HepG2 (cell line): ENCODE results near the gene C19orf33. TPM values are rescaled to one million over a fixed set of nuclear protein-coding genes. Genes with fewer than 3 reads are reported as not detected.

Experiments used
- ATAC-seq: fragments of 200-7000 bp; cut with Tn5 transposase; 3 replicates; pipeline ENCODE4 v1.9.1; 2020; ENCODE audit warnings: mild to moderate bottlenecking, moderate library complexity
- BruUV-seq: library from RNA; stranded (reverse); fragments of 400-500 nt; replicated peaks from 2 replicates; lab custom pipeline; 2021; lab: Mats Ljungman, UMichigan
- CTCF ChIA-PET: fragments of 300-600 bp; formaldehyde crosslinking; extraction: SDS; loops from one replicate; lab custom pipeline; 2021; ENCODE audit warnings: low total read pairs, inconsistent platforms, low intra/inter-chr PET ratio; lab: Yijun Ruan, JAX
- POLR2A ChIA-PET: fragments of 350-600 bp; sonication (Branson Sonifier 250); formaldehyde crosslinking; loops from one replicate; lab custom pipeline; 2020; ENCODE audit warnings: antibody characterized with exemption, inconsistent platforms; lab: Yijun Ruan, JAX
- DNase-seq: peaks from one replicate; pipeline ENCODE4 v3.0.0-alpha.2; 2015; ENCODE audit warnings: low spot score
- FAIRE-seq: peaks from 3 replicates; lab custom pipeline; 2011; peaks lifted over from hg19 to GRCh38; lab: Jason Lieb, UNC
- H2AFZ ChIP-seq: one replicate; pipeline ENCODE4 v1.6.1; 2011; ENCODE audit warnings: low read length, inconsistent platforms
- H3K27ac ChIP-seq: fragments of 300-600 bp; 3 replicates; pipeline ENCODE4 v1.8.0; 2011; ENCODE audit warnings: mixed run types, mild to moderate bottlenecking, mixed read lengths, low read length, inconsistent platforms; ENCODE audit not compliant: insufficient read depth; ENCODE audit errors: extremely low read length
- H3K27me3 ChIP-seq, 2 experiments: fragments of 200-600 bp in 1 of 2; 2 replicates in 1 of 2; 3 replicates in 1 of 2; pipeline versions ENCODE4 v1.6.0 to v1.8.0; 2011; ENCODE audit warnings: low read length in 2 of 2, mild to moderate bottlenecking in 2 of 2, moderate library complexity in 2 of 2, inconsistent platforms in 1 of 2; ENCODE audit not compliant: insufficient read depth in 2 of 2, control insufficient read depth in 1 of 2
- H3K36me3 ChIP-seq, 2 experiments: fragments of 200-600 bp in 1 of 2; replicated peaks in 1 of 2; 2 replicates in 1 of 2; 3 replicates in 1 of 2; pipeline versions ENCODE4 v1.5.1 to v1.8.0; 2011; ENCODE audit warnings: low read length in 2 of 2, inconsistent platforms in 1 of 2; ENCODE audit not compliant: insufficient read depth in 2 of 2, control insufficient read depth in 1 of 2
- H3K4me1 ChIP-seq: 2 replicates; pipeline ENCODE4 v1.5.1; 2012; ENCODE audit warnings: low read length, inconsistent platforms; ENCODE audit not compliant: insufficient read depth
- H3K4me2 ChIP-seq: 2 replicates; pipeline ENCODE4 v1.6.0; 2011; ENCODE audit warnings: low read depth, low read length, inconsistent platforms
- H3K4me3 ChIP-seq, 3 experiments: fragments of 200-600 bp in 1 of 3; sonication (generic), shearing (Covaris generic) in 1 of 3; replicated peaks in 1 of 3; 2 replicates each; pipeline ENCODE4 v1.5.1; 2011 to 2016; ENCODE audit warnings: low read length in 3 of 3, inconsistent platforms in 2 of 3, low read depth in 2 of 3, mild to moderate bottlenecking in 2 of 3, control low read depth in 1 of 3, mixed read lengths in 1 of 3; ENCODE audit not compliant: insufficient read depth in 1 of 3
- H3K79me2 ChIP-seq: one replicate; pipeline ENCODE4 v1.6.1; 2011; ENCODE audit warnings: low read length, inconsistent platforms; ENCODE audit not compliant: insufficient read depth
- H3K9ac ChIP-seq: 2 replicates; pipeline ENCODE4 v1.6.0; 2011; ENCODE audit warnings: mild to moderate bottlenecking, low read depth, low read length, inconsistent platforms; ENCODE audit not compliant: insufficient read depth
- H3K9me3 ChIP-seq: 2 replicates; pipeline ENCODE4 v1.5.1; 2012; ENCODE audit warnings: mild to moderate bottlenecking, low read length
- H4K20me1 ChIP-seq: 2 replicates; pipeline ENCODE4 v1.6.0; 2011; ENCODE audit warnings: inconsistent platforms, mild to moderate bottlenecking, low read length, moderate library complexity; ENCODE audit not compliant: insufficient read depth
- CTCF ChIP-seq: sonication (generic); formaldehyde crosslinking; IDR thresholded peaks from 2 replicates; pipeline ENCODE4 v1.5.0; 2020; ENCODE audit warnings: mild to moderate bottlenecking, missing genetic modification reagents, moderate library complexity
- FOXO1 ChIP-seq: sonication (generic); formaldehyde crosslinking; IDR thresholded peaks from 2 replicates; pipeline ENCODE4 v1.4.0; 2020; ENCODE audit warnings: missing genetic modification reagents
- HNRNPK ChIP-seq: fragments of 200-400 bp; formaldehyde crosslinking; IDR thresholded peaks from 2 replicates; pipeline ENCODE4 v1.6.1; 2018; ENCODE audit warnings: low read length, low read depth, moderate library complexity, mild to moderate bottlenecking; ENCODE audit not compliant: poor library complexity, severe bottlenecking
- HOXD1 ChIP-seq: sonication (generic); formaldehyde crosslinking; IDR thresholded peaks from 2 replicates; pipeline ENCODE4 v1.5.0; 2020; ENCODE audit warnings: missing genetic modification reagents
- KAT7 ChIP-seq: IDR thresholded peaks from 2 replicates; pipeline ENCODE4 v1.6.1; 2018; ENCODE audit warnings: borderline replicate concordance, missing compliant biosample characterization
- MXD4 ChIP-seq: IDR thresholded peaks from 2 replicates; pipeline ENCODE4 v1.6.1; 2016; ENCODE audit warnings: mild to moderate bottlenecking, missing biosample characterization, missing genetic modification reagents
- MYC ChIP-seq: sonication (generic); formaldehyde crosslinking; IDR thresholded peaks from 2 replicates; pipeline ENCODE4 v1.9.0; 2021; ENCODE audit warnings: missing genetic modification reagents, borderline replicate concordance
- RBM39 ChIP-seq: fragments of 200-400 bp; formaldehyde crosslinking; IDR thresholded peaks from one replicate; pipeline ENCODE4 v1.6.1; 2018; ENCODE audit warnings: antibody characterized with exemption, mild to moderate bottlenecking, low read depth, low read length; ENCODE audit not compliant: poor library complexity, severe bottlenecking
- RXRA ChIP-seq: sonication (generic); formaldehyde crosslinking; IDR thresholded peaks from 2 replicates; pipeline ENCODE4 v1.5.1; 2020; ENCODE audit warnings: missing genetic modification reagents
- TGIF2 ChIP-seq: IDR thresholded peaks from 2 replicates; pipeline ENCODE4 v1.6.1; 2016; ENCODE audit warnings: control low read depth, missing compliant biosample characterization
- THAP11 ChIP-seq: IDR thresholded peaks from 2 replicates; pipeline ENCODE4 v1.6.1; 2016; ENCODE audit warnings: missing biosample characterization, missing genetic modification reagents
- ZBTB49 ChIP-seq: sonication (generic); formaldehyde crosslinking; IDR thresholded peaks from 2 replicates; pipeline ENCODE4 v1.4.0; 2020; ENCODE audit warnings: missing genetic modification reagents, borderline replicate concordance
- ZEB1 ChIP-seq: IDR thresholded peaks from 2 replicates; pipeline ENCODE4 v1.6.1; 2012; ENCODE audit warnings: mild to moderate bottlenecking, low read depth, inconsistent platforms; ENCODE audit not compliant: insufficient replicate concordance
- ZNF564 ChIP-seq: sonication (generic); formaldehyde crosslinking; IDR thresholded peaks from 2 replicates; pipeline ENCODE4 v1.8.1; 2023; ENCODE audit warnings: mild to moderate bottlenecking, missing genetic modification reagents
- ZNF780A ChIP-seq: sonication (generic); formaldehyde crosslinking; IDR thresholded peaks from 2 replicates; pipeline ENCODE4 v1.8.0; 2022; ENCODE audit warnings: mild to moderate bottlenecking, missing genetic modification reagents, moderate library complexity
- WGBS: methylation state at CpG from one replicate; pipeline ENCODE4 v1.1.6; 2017; ENCODE audit warnings: low lambda C conversion rate; 5-methylcytosine and 5-hydroxymethylcytosine counted together
- in situ Hi-C: cut with HindIII; loops from 2 replicates; pipeline ENCODE4 v1.10.0; 2017; ENCODE audit warnings: low pct_unique_long_range_greater_than_20kb; ENCODE audit not compliant: extremely low pct_ligation_motif_present
- intact Hi-C: fragments of 100-400 bp; cut with micrococcal nuclease; formaldehyde crosslinking; loops from one replicate; pipeline ENCODE4 v1.10.0; 2022; ENCODE audit not compliant: unreplicated experiment
- polyA plus RNA-seq, 8 experiments: library from polyadenylated mRNA; depleted of rRNA in 3 of 8; stranded (reverse) in 7 of 8; unstranded in 1 of 8; fragments of >200 nt; fragmentation: Illumina TruSeq in 4 of 8; extraction: Trizol in 4 of 8; gene quantifications; 2 replicates each; pipeline versions ENCODE4 v1.2.1 to v1.2.3, GENCODE V29; 2011 to 2016; ENCODE audit warnings: low read depth in 4 of 8, missing spikeins in 1 of 8, mixed read lengths in 1 of 8; ENCODE audit not compliant: insufficient read depth in 1 of 8
- total RNA-seq, 5 experiments: library from RNA; depleted of rRNA; stranded (reverse); fragments of >200 nt; fragmentation: Illumina TruSeq; extraction: Trizol; gene quantifications; 2 replicates each; pipeline ENCODE4 v1.2.3, GENCODE V29; 2016; ENCODE audit warnings: low read depth in 1 of 5
- TF ChIP-seq, protein P1 (sequence below): IDR thresholded peaks from 2 replicates; pipeline ENCODE4 v1.6.1; 2016; ENCODE audit warnings: control low read depth
- TF ChIP-seq, protein P2 (sequence below): sonication (generic); formaldehyde crosslinking; IDR thresholded peaks from 2 replicates; pipeline ENCODE4 v1.5.1; 2020; ENCODE audit warnings: missing genetic modification reagents, mild to moderate bottlenecking, borderline replicate concordance

C19orf33 gene
- total and polyA plus RNA-seq, 2 of the 13 experiments (the other 11 are each of a cell fraction or from before 2014, with no cell fraction given) = 2.5 to 3.3 TPM

DNA sequence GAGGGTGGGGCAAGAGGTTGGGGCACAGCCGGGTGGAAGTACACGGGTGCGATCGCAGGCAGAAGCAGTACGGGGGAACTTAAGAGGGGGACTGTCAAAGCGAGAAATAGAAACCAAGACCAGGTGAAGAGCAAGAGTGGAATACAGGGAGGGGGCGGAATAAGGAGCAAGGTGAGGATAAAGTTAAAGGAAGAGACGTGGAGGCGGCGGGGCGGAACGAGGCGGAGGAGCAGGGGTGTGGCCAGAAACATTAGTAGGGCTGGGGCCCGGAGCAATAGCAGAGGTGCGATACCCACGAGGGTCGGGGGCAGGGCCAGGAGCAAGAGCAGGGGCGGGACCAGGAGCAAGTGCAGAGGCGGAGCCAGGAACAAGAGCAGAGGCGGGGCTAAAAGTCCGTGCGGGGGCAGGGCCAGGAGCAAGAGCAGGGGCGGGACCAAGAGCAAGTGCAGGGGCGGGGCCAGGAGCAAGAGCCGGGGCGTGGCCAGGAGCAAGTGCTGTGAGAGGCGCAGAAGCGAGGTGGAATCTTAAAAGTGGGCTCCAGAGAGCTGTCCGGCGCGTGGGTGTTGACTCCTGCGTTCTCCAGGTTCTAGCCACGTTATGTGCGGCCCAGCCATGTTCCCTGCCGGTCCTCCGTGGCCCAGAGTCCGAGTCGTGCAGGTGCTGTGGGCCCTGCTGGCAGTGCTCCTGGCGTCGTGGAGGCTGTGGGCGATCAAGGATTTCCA lies 32.7 kb downstream of the C19orf33 start:
- FAIRE-seq = peak; percentile 47
- TF ChIP-seq, protein P1, sequence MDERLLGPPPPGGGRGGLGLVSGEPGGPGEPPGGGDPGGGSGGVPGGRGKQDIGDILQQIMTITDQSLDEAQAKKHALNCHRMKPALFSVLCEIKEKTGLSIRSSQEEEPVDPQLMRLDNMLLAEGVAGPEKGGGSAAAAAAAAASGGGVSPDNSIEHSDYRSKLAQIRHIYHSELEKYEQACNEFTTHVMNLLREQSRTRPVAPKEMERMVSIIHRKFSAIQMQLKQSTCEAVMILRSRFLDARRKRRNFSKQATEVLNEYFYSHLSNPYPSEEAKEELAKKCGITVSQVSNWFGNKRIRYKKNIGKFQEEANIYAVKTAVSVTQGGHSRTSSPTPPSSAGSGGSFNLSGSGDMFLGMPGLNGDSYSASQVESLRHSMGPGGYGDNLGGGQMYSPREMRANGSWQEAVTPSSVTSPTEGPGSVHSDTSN (CRISPR knock-in tag) = no peak
- TF ChIP-seq THAP11 (CRISPR knock-in tag) (0 out of 2 replicates have a peak, but pooled peaks have one; percentile 9), RXRA (CRISPR knock-in tag) (0 out of 2 replicates have a peak, but pooled peaks have one; percentile 31), MYC (CRISPR knock-in tag) (peak; percentile 23; the same call in 1 of the 2 replicates), ZBTB49 (no peak), ZNF780A (no peak), KAT7 (CRISPR knock-in tag) (no peak), TGIF2 (CRISPR knock-in tag) (0 out of 2 replicates have a peak, but pooled peaks have one; percentile 21), HOXD1 (CRISPR knock-in tag) (peak; percentile 37; the same call in 1 of the 2 replicates), ZNF564 (CRISPR knock-in tag) (no peak), FOXO1 (CRISPR knock-in tag) (0 out of 2 replicates have a peak, but pooled peaks have one; percentile 60), ZEB1 (peak; percentile 41), CTCF (CRISPR knock-in tag) (no peak), HNRNPK (no peak), MXD4 (CRISPR knock-in tag) (0 out of 2 replicates have a peak, but pooled peaks have one; percentile 17), RBM39 (no peak)
- TF ChIP-seq, protein P2, sequence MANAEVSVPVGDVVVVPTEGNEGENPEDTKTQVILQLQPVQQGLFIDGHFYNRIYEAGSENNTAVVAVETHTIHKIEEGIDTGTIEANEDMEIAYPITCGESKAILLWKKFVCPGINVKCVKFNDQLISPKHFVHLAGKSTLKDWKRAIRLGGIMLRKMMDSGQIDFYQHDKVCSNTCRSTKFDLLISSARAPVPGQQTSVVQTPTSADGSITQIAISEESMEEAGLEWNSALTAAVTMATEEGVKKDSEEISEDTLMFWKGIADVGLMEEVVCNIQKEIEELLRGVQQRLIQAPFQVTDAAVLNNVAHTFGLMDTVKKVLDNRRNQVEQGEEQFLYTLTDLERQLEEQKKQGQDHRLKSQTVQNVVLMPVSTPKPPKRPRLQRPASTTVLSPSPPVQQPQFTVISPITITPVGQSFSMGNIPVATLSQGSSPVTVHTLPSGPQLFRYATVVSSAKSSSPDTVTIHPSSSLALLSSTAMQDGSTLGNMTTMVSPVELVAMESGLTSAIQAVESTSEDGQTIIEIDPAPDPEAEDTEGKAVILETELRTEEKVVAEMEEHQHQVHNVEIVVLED (CRISPR knock-in tag) = no peak

More for the DNA sequence above, 32.7 kb downstream of the C19orf33 start:
- intact Hi-C loops = no loop called here
- Histone ChIP-seq H4K20me1 (no peaks in the 10 kb centered on the region), H3K9ac (peak overlapping the region; percentile 48), H3K4me2 (peak overlapping the region; percentile 99), H3K36me3 (no peaks in the 10 kb centered on the region), H3K79me2 (no peaks in the 10 kb centered on the region), H3K27ac (peak overlapping the region; percentile 30), H3K4me3 (peak overlapping the region; percentile 74 to 85 (median 75)), H3K4me1 (peaks cover 10% of the 10 kb centered on the region), H3K27me3 (no peaks in the 10 kb centered on the region), H3K9me3 (no peaks in the 10 kb centered on the region), H2AFZ (peak overlapping the region; percentile 55)
- BruUV-seq = no TSS peak
- in situ Hi-C loops = no loop called here
- CTCF ChIA-PET = interaction anchor here (3.5 kb wide), 1 partner anchor 103 kb away, joined by 27 read pairs; no protein-coding TSS in a partner anchor
- ATAC-seq = peak; percentile 64
- 2% methylated on average over 29 of the region's 41 CpGs for WGBS
- POLR2A ChIA-PET = interaction anchor here (2.1 kb wide), 1 partner anchor 38 kb away, joined by 25 read pairs; the partner anchor contains the start of gene PSMD8
- DNase-seq = peak; percentile 70
